Measurements from ENCODE around the gene SMPD2. TPM values are rescaled to one million over a fixed set of nuclear protein-coding genes. Genes with fewer than 3 reads are reported as not detected.

Gene SMPD2
- total RNA-seq, 1 experiment from 2014 or later = 14.7 TPM

DNA sequence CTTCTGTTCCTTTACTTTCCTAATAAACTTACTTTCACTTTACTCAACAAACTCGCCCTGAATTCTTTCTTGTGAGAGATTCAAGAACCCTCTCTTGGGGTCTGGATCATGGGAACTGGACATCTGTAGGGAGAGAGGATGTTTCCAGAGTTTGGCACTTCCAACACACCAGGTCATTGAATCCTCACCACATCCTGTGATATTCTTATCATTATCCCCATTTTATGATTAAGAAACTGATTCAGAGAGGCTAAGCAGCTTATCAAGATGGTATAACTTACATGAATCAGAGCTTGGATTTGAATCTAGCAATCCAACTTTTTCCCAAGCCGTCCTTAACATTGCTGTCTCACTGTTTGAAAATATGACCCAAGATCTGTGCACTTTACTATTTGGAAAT, 15.6 kb upstream of the SMPD2 start:
- no TSS peak for BruUV-seq (replicated peaks)
- Histone ChIP-seq H3K9me3 (ENCODE audit: control insufficient read depth in 1 of 2, insufficient read depth in 1 of 2, low read depth in 1 of 2, low read length in 2 of 2) (no peaks in the 10 kb centered on the region), H3K4me1 (ENCODE audit: control insufficient read depth in 1 of 2, insufficient read depth in 2 of 2, low read length in 2 of 2) (peaks cover 0 to 11% of the 10 kb centered on the region in 2 experiments; a peak in 2 of 4 replicates), H3K36me3 (ENCODE audit: control insufficient read depth in 1 of 2, insufficient read depth in 2 of 2, low read length in 2 of 2) (no peaks in the 10 kb centered on the region), H3K9me2 (ENCODE audit: insufficient read depth) (no peaks in the 10 kb centered on the region), H4K20me1 (ENCODE audit: insufficient read depth) (no peaks in the 10 kb centered on the region), H2AFZ (ENCODE audit: low read depth, low read length, poor library complexity, severe bottlenecking) (no peak overlapping the region), H3K79me2 (ENCODE audit: insufficient read depth, low read length) (no peaks in the 10 kb centered on the region), H3K4me3 (replicated peaks in 1 of 2; ENCODE audit: low read depth in 1 of 2, low read length in 2 of 2) (no peak overlapping the region), H3K9ac (ENCODE audit: low read length) (no peak overlapping the region), H3K27ac (ENCODE audit: low read depth, low read length) (no peak overlapping the region), H3K27me3 (ENCODE audit: insufficient read depth, low read length) (no peaks in the 10 kb centered on the region), H3K4me2 (ENCODE audit: low read length) (peak overlapping the region; percentile 33; the same call in 1 of the 2 replicates)
- ChIA-PET RAD21 (ENCODE audit: low non-redundant PET in 1 of 2, low total read pairs in 2 of 2, uncharacterized antibody in 2 of 2, unreplicated experiment in 2 of 2) (no interaction called here), CTCF (no interaction called here), POLR2A (interaction anchor here (0.7 kb wide), 1 partner anchor 266 kb away, joined by 3 read pairs; the partner anchor contains the start of genes AK9 and FIG4)
- TF ChIP-seq, protein P1, sequence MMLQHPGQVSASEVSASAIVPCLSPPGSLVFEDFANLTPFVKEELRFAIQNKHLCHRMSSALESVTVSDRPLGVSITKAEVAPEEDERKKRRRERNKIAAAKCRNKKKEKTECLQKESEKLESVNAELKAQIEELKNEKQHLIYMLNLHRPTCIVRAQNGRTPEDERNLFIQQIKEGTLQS (IDR thresholded peaks at IDR 0.05) = no peak
- TF ChIP-seq, protein P2, sequence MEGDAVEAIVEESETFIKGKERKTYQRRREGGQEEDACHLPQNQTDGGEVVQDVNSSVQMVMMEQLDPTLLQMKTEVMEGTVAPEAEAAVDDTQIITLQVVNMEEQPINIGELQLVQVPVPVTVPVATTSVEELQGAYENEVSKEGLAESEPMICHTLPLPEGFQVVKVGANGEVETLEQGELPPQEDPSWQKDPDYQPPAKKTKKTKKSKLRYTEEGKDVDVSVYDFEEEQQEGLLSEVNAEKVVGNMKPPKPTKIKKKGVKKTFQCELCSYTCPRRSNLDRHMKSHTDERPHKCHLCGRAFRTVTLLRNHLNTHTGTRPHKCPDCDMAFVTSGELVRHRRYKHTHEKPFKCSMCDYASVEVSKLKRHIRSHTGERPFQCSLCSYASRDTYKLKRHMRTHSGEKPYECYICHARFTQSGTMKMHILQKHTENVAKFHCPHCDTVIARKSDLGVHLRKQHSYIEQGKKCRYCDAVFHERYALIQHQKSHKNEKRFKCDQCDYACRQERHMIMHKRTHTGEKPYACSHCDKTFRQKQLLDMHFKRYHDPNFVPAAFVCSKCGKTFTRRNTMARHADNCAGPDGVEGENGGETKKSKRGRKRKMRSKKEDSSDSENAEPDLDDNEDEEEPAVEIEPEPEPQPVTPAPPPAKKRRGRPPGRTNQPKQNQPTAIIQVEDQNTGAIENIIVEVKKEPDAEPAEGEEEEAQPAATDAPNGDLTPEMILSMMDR (IDR thresholded peaks at IDR 0.05 in 2 of 3, conservative IDR thresholded peaks at IDR 0.05 in 1 of 3; ENCODE audit: borderline replicate concordance in 1 of 3, insufficient read depth in 1 of 3, low read depth in 2 of 3, low read length in 2 of 3) = no peak
- TF ChIP-seq TCF7L2 (IDR thresholded peaks at IDR 0.05; ENCODE audit: borderline replicate concordance, extremely low read depth, insufficient read depth, insufficient read length) (no peak), SRF (IDR thresholded peaks at IDR 0.05; ENCODE audit: low read depth) (no peak), ELF1 (IDR thresholded peaks at IDR 0.05; ENCODE audit: borderline replicate concordance, low read depth) (no peak), POLR2AphosphoS5 (IDR thresholded peaks at IDR 0.05; ENCODE audit: low read depth, low read length) (no peak), EZH2phosphoT487 (IDR thresholded peaks at IDR 0.05; ENCODE audit: borderline replicate concordance) (no peak), CBX3 (IDR thresholded peaks at IDR 0.05; ENCODE audit: low read depth) (no peak), JUND (IDR thresholded peaks at IDR 0.05) (no peak), EZH2 (IDR thresholded peaks at IDR 0.05) (no peak), SP1 (IDR thresholded peaks at IDR 0.05; ENCODE audit: low read depth) (no peak), EGR1 (IDR thresholded peaks at IDR 0.05; ENCODE audit: low read depth) (no peak), ZFX (IDR thresholded peaks at IDR 0.05) (no peak), SIN3A (IDR thresholded peaks at IDR 0.05; ENCODE audit: low read depth) (no peak), RAD21 (IDR thresholded peaks at IDR 0.05; ENCODE audit: low read depth) (no peak), YY1 (IDR thresholded peaks at IDR 0.05; ENCODE audit: extremely low read depth, insufficient replicate concordance, low read depth, low read length) (no peak), ZNF274 (IDR thresholded peaks at IDR 0.05; ENCODE audit: low read depth, low read length) (no peak)
- TF ChIP-seq, protein P3, sequence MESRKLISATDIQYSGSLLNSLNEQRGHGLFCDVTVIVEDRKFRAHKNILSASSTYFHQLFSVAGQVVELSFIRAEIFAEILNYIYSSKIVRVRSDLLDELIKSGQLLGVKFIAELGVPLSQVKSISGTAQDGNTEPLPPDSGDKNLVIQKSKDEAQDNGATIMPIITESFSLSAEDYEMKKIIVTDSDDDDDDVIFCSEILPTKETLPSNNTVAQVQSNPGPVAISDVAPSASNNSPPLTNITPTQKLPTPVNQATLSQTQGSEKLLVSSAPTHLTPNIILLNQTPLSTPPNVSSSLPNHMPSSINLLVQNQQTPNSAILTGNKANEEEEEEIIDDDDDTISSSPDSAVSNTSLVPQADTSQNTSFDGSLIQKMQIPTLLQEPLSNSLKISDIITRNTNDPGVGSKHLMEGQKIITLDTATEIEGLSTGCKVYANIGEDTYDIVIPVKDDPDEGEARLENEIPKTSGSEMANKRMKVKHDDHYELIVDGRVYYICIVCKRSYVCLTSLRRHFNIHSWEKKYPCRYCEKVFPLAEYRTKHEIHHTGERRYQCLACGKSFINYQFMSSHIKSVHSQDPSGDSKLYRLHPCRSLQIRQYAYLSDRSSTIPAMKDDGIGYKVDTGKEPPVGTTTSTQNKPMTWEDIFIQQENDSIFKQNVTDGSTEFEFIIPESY (IDR thresholded peaks at IDR 0.05; ENCODE audit: extremely low read depth, insufficient replicate concordance, low read length) = no peak
- TF ChIP-seq, protein P4, sequence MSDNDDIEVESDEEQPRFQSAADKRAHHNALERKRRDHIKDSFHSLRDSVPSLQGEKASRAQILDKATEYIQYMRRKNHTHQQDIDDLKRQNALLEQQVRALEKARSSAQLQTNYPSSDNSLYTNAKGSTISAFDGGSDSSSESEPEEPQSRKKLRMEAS (IDR thresholded peaks at IDR 0.05) = no peak
- DNase-seq (ENCODE audit: low read depth, low spot score) (no peak), ATAC-seq (no peak)
- intact Hi-C loops (cut with micrococcal nuclease) = no loop called here

Data from HCT116 (cell line).